ENCODE results near the gene CNTN5.

Gene CNTN5

DNA sequence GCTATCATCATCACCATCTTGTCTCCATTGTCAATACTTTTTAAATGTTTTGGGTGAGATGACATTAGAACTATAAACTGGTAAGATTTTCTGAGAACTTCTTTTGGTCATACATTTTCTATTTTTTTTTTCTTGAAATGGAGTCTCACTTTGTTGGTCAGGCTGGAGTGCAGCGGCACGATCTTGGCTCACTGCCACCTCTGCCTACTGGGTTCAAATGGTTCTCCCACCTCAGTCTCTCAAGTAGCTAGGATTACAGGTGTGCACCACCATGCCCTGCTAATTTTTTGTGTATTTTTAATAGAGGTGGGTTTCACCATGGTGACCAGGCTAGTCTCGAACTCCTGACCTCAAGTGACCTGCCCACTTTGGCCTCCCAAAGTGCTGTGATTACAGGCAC is 880.4 kb downstream of the CNTN5 start:
- no peak for DNase-seq

DNA sequence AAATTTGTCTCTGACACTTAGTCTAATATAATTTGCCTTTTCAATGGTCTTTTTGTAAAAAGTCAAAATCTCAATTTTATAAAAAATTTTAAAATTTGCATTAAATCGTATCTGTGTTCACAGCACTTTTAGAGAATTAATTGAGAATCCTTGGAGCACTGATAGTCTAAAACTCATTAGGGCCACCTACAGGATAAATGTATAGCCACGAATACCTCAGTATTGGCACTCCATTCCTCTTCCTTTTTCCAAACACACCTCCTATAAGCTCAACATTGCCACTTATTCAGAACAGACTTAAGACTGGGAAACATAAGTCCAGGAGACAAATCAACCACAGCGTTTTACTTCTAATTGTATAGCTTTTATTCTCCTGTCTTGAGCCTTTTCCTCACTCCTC is 890.4 kb downstream of the CNTN5 start:
- DNase-seq: no peak

GRCh38 chr11:99916078-99916477 is 895.3 kb downstream of the CNTN5 start:
- no peak for DNase-seq

GRCh38 chr11:99918761-99919160 is 898.0 kb downstream of the CNTN5 start:
- no peak for DNase-seq

GRCh38 chr11:99920956-99921355 is 900.2 kb downstream of the CNTN5 start:
- DNase-seq: no peak

- DNase-seq: no peak
Measured at GRCh38 chr11:99925968-99926367, 905.2 kb downstream of the CNTN5 start.

DNA sequence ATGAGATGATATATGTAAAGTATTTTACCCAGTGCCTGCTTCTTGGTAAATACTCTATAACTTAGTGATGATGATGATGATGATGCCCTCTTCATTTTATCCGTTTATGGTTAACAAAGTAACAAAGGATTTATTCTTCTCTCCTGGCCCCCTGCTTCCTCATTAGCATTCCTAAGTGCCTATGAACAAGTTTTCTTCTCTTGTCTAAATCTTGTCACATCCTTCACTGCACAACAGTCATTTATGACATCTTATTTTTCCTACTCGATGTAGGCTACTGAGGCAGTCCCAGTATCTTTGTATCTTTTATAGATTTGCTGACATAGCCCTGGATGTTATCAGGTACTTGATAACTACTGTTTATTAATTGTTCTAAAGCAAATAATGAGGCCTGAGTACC is 911.9 kb downstream of the CNTN5 start:
- DNase-seq: no peak

DNA sequence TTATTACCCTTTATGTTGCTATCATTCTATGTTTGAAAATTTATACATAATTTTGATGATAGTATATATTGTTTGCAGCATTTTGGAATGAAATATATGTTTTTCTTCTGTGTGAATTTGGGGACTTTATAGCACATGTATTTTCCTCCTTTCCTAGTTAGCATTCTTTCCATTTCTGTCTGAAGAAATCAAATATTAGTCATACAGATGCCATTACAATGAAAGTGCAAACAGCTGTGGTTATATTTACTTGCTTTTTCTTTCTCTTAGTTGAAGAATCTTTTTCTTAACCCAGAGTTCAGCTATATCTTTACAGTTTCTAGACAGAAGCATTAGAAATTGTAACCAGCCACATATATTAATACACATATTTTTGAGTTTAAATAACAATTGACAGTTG is 913.3 kb downstream of the CNTN5 start:
- DNase-seq: no peak

- no peak for DNase-seq
Measured at GRCh38 chr11:99937330-99937729, 916.6 kb downstream of the CNTN5 start.

- DNase-seq: no peak
Measured at GRCh38 chr11:99952816-99953215, 932.1 kb downstream of the CNTN5 start.

DNA sequence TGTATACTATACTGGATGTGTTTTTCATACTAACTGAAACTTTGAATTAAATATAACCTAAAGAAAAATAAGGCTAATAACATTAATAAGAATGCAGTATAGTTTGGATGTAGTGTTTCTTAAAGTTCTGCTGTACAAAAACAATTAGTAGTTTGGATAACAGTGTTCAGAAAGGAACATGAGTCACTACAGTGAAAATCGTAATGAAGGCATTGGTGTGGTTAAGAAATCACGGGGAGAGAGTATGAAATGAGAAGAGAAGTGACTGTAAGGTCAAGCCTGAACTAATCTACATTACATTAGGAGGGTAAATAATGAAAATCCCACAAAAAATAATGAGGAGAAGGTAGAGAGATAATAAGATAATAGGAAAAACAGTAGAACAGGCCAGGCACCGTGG is 939.8 kb downstream of the CNTN5 start:
- DNase-seq: no peak

GRCh38 chr11:99968336-99968735 is 947.6 kb downstream of the CNTN5 start:
- no peak for DNase-seq

- no peak for DNase-seq
Measured at GRCh38 chr11:99973993-99974392, 953.2 kb downstream of the CNTN5 start.

DNA sequence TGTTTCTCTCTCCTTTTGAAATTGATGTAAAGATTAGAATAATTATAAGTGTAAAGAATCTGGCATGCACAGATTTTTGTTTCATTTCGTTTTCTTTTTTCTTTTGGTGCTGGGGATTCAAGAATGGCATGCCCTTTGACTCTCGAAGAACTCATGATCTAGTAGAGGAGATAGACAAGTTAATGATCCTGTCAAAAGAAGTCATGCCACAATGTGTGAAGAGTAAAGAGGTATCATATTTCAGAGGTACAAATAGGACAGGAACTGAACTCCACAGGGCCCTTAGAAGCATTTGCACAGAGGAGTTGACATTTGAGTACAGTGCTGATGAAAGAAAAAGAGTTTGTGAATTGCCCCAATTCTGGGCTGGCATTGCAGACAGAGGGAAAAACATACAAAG is 958.3 kb downstream of the CNTN5 start:
- no peak for DNase-seq

GRCh38 chr11:99987821-99988470 is 967.2 kb downstream of the CNTN5 start:
- DNase-seq: no peak

DNA sequence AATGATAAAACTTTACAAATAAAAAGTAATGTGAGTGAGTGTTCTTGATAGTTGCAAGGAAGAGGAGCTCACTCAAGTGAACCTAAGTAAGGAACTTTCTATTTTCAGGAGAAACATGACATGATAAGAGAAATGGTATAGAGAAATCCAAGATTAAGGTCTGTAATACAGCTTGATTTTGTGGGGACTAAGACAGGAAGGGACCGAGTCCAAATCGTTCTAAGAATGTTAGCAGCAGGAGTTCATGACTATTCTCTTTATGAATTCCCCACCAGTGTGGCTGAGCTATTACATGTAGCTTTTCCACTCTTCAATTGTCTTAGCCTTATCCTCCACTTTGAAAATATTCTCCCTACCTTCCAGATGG is 967.7 kb downstream of the CNTN5 start:
- no peak for DNase-seq

GRCh38 chr11:100003985-100004384 is 983.2 kb downstream of the CNTN5 start:
- DNase-seq: no peak

DNA sequence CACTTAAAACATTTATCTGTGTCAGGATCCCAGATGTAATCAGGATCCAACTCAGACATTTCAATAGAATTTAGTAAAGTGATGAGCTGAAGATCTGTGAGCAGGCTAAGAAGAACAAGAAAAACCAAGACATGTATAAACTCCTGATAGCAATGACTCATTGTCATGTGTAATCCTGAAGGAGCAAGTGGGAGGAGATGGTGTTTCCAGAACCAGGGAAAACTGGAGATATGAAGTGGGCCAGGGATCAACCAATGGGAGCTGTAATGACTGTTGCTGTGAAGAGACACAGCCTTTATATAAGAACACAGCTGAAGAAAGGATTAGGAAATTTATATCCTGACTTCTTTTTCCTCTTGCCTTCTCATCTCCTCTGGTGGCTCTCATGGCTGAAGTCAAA is 983.8 kb downstream of the CNTN5 start:
- DNase-seq: peak in 3 of 58 donors; percentile 8 to 31 (median 24)

DNA sequence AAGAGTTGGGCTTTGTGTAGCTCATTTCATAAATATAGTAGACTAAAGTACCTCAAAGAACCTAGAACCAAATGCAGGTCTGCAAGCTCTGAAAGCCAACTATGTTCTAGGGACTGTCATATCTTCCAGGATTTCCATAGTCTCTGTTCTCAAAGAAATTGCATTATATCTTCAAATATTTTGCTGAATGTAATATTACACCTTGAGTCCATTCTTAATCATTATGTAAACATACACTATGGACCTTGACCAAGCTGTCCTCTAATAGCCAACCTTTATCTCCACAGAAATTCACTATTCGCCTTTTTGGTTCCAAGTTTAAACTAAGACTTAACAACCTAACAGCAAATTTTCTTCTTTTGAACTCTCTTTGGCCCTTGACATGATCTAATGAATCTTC is 987.7 kb downstream of the CNTN5 start:
- no peak for DNase-seq

DNA sequence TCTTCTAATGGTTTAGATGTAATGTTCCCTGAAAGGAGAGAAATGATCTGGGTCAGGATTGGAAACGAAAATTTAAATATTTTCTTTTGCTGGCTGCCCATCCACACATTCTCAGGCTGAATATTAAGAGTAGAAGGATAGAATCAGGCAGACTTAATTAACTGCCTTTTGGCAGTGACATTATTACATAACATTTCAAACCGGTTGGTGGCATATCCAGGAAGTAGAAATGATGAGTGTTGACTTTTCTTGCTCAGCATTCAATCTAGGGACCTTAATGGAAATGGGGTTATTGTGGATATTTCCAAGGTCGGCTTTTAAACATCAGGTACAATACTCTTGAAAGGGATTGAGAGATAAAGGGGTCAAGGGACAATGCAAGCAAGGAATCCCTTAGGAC is 989.0 kb downstream of the CNTN5 start:
- no peak for DNase-seq

DNA sequence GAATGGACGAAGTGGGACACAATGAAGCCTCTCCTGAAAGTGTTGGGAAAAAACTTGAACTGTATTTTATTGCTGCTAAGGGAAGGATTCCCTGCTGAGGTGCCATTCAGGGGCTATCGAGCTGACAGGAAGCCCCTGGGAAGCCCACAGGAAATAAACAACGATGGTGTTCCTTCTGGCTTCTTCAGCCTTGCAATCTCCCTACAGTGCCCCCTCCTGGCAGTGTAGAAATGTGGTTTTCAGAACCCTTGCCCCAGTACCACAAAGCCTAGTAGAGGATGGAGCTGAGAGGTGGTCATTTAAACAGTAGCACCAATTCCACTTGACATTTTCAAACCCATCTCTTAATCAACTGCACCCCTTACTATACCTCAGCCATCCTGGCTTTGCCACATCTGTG is 989.6 kb downstream of the CNTN5 start:
- DNase-seq: no peak

DNA sequence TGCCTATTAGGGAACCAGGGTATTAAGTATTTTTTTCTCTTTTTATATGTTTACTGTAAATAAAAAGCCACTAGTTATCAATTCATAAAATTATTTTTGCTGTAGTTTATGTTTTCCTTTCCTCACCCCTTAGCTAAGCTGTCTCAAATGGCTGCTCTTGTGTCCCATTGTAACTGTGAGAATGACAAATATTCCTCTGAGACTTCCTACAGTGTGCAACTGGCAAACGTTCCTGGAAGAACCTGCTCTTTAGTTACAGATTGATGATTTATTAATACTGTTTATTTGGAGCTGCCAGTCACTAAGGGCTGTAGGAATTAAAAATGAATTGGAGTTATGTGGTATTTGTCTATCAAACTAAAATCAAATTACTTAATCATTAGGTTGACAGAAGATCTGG is 990.9 kb downstream of the CNTN5 start:
- no peak for DNase-seq

DNA sequence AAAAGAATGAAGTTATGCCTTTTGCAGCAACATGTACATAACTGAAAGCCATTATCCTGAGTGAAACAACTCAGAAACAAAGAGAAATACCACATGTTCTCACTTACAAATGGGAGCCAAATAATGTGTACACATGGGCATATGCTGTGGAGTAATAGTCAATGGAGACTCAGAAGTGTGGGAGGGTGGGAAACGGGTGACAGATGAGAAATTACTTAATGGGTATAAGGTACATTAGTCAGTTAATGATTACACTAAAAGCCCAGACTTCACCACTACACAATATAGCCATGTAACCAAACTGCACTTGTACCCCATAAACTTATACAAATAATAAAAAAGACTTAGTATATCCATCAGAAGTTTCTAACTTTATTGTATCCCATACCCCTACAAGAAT is 992.3 kb downstream of the CNTN5 start:
- no peak for DNase-seq

- DNase-seq: no peak
Measured at GRCh38 chr11:100031973-100032372, 1011.2 kb downstream of the CNTN5 start.

Data from anterior cingulate cortex (tissue), 58 donors.